Calu3 (cell line): Measurements from ENCODE around the gene GOT1. TPM values are rescaled to one million over a fixed set of nuclear protein-coding genes. Genes with fewer than 3 reads are reported as not detected.

ENCODE experiments used
- BruUV-seq: library from RNA; stranded (reverse); fragments of 400-500 nt; replicated peaks from 2 replicates; lab custom pipeline; 2021; lab: Mats Ljungman, UMichigan
- CTCF ChIA-PET: fragments of 300-600 bp; sonication (Branson Sonifier 250); formaldehyde crosslinking; loops from one replicate; lab custom pipeline; 2022; ENCODE audit warnings: antibody characterized with exemption; lab: Charles Lee
- DNase-seq: peaks from one replicate; pipeline ENCODE4 v3.0.0; 2022
- H3K27ac Mint-ChIP-seq: one replicate; pipeline ENCODE4 v1.8.0; 2022; ENCODE audit warnings: mixed read lengths; ENCODE audit not compliant: unreplicated experiment
- H3K27me3 Mint-ChIP-seq: one replicate; pipeline ENCODE4 v1.8.0; 2022; ENCODE audit warnings: mixed read lengths; ENCODE audit not compliant: unreplicated experiment
- H3K36me3 Mint-ChIP-seq: one replicate; pipeline ENCODE4 v1.8.0; 2022; ENCODE audit warnings: mild to moderate bottlenecking, moderate library complexity, mixed read lengths; ENCODE audit not compliant: insufficient read depth, unreplicated experiment
- H3K4me1 Mint-ChIP-seq: one replicate; pipeline ENCODE4 v1.8.0; 2022; ENCODE audit warnings: mild to moderate bottlenecking, low read depth, mixed read lengths; ENCODE audit not compliant: unreplicated experiment
- H3K4me3 Mint-ChIP-seq: one replicate; pipeline ENCODE4 v1.8.0; 2022; ENCODE audit warnings: mild to moderate bottlenecking, low read depth, moderate library complexity, mixed read lengths; ENCODE audit not compliant: unreplicated experiment
- H3K9me3 Mint-ChIP-seq: one replicate; pipeline ENCODE4 v1.8.0; 2022; ENCODE audit warnings: low read depth, mixed read lengths; ENCODE audit not compliant: unreplicated experiment
- CTCF ChIP-seq: fragments of 200-600 bp; IDR thresholded peaks from one replicate; pipeline ENCODE4 v1.8.0; 2022; ENCODE audit warnings: antibody characterized with exemption; ENCODE audit not compliant: unreplicated experiment
- intact Hi-C: fragments of 100-400 bp; cut with micrococcal nuclease; formaldehyde crosslinking; loops from one replicate; pipeline ENCODE4 v1.10.0; 2022; ENCODE audit not compliant: unreplicated experiment
- total RNA-seq: library from RNA; stranded (reverse); gene quantifications from 2 replicates; pipeline ENCODE4 v1.2.3, GENCODE V29; 2022

Gene GOT1
- total RNA-seq, 1 experiment from 2014 or later, result 35.6 TPM

GRCh38 chr10:99450624-99451498 lies 20.4 kb upstream of the GOT1 start:
- Mint-ChIP-seq H3K27me3 (peaks cover 91% of the 10 kb centered on the region), H3K4me1 (no peaks in the 10 kb centered on the region), H3K4me3 (no peak overlapping the region), H3K27ac (no peak overlapping the region), H3K36me3 (no peaks in the 10 kb centered on the region), H3K9me3 (no peaks in the 10 kb centered on the region)
- intact Hi-C loops, result no loop called here
- no peak for DNase-seq
- no TSS peak for BruUV-seq
- TF ChIP-seq CTCF, result no peak
- CTCF ChIA-PET, result no interaction called here

- no peak for TF ChIP-seq CTCF
- no peak overlapping the region for H3K27ac Mint-ChIP-seq
- intact Hi-C loops, result no loop called here
- no peak overlapping the region for H3K4me3 Mint-ChIP-seq
- H3K4me1 Mint-ChIP-seq, result no peaks in the 10 kb centered on the region
- H3K36me3 Mint-ChIP-seq, result no peaks in the 10 kb centered on the region
- CTCF ChIA-PET, result no interaction called here
- no TSS peak for BruUV-seq
- peaks cover 84% of the 10 kb centered on the region for H3K27me3 Mint-ChIP-seq
- no peak for DNase-seq
- no peaks in the 10 kb centered on the region for H3K9me3 Mint-ChIP-seq
These were observed 19.7 kb upstream of the GOT1 start for GRCh38 chr10:99450156-99450555.

GRCh38 chr10:99449023-99449422 lies 18.6 kb upstream of the GOT1 start:
- intact Hi-C loops, result no loop called here
- H3K36me3 Mint-ChIP-seq, result no peaks in the 10 kb centered on the region
- no peak overlapping the region for H3K27ac Mint-ChIP-seq
- no peak for DNase-seq
- H3K4me1 Mint-ChIP-seq, result no peaks in the 10 kb centered on the region
- H3K9me3 Mint-ChIP-seq, result no peaks in the 10 kb centered on the region
- peaks cover 74% of the 10 kb centered on the region for H3K27me3 Mint-ChIP-seq
- H3K4me3 Mint-ChIP-seq, result no peak overlapping the region
- CTCF ChIA-PET, result no interaction called here
- no TSS peak for BruUV-seq
- no peak for TF ChIP-seq CTCF

GRCh38 chr10:99444383-99445045 lies 14.1 kb upstream of the GOT1 start:
- CTCF ChIA-PET, result no interaction called here
- Mint-ChIP-seq H3K27me3 (peaks cover 32% of the 10 kb centered on the region), H3K9me3 (no peaks in the 10 kb centered on the region), H3K27ac (no peak overlapping the region), H3K36me3 (no peaks in the 10 kb centered on the region), H3K4me1 (no peaks in the 10 kb centered on the region), H3K4me3 (no peak overlapping the region)
- intact Hi-C loops, result no loop called here
- no peak for DNase-seq
- no TSS peak for BruUV-seq
- no peak for TF ChIP-seq CTCF
